RPMI7951 (cell line): Measurements from ENCODE around the gene PLVAP. TPM values are rescaled to one million over a fixed set of nuclear protein-coding genes. Genes with fewer than 3 reads are reported as not detected.

ENCODE experiments used
- DNase-seq: peaks from one replicate; pipeline ENCODE4 v3.0.0-alpha.2; 2012; ENCODE audit warnings: low read depth
- total RNA-seq: library from RNA; depleted of rRNA; stranded (reverse); fragments of >200 nt; shearing (Covaris generic); gene quantifications from 2 replicates; pipeline ENCODE4 v1.2.3, GENCODE V29; 2014; rRNA removed

The PLVAP gene
- not detected in 2 replicates for total RNA-seq

DNA sequence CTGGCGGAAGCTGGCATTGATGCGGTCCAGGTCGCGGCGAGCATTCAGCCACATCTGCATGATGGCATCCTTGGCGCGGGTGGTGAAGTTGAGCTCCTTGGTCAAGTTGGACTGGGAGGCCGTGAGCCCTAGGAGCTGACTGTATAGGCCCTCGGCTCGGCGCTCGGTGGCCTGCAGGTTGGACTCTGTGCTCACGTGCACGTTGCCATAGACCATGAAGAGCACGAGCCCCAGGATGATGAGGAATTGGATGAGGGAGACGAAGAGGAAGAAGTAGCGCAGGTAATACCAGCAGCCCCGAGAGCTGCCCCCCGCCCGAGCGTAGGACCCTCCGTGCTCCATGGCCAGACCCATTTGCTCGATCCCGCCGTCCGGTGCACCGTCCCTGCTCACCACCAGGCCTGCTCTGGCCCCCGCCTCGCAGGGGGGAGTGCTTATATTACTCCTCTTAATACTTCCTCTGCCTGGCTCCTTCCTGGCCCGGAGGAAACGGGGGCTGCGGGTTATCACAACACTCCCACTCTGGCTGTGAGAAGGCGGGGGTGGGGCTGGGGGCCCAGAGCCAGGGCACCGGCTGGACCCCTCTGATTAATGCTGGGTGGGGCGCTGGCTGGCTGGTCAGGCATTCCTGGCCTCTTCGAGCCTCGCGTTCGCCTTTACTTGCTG is at the start of gene PLVAP:
PLVAP (minus strand) TSS at position 408 of the 666 bp plus-strand sequence; CDS start at position 354, 54 bp downstream.
- no peak for DNase-seq

DNA sequence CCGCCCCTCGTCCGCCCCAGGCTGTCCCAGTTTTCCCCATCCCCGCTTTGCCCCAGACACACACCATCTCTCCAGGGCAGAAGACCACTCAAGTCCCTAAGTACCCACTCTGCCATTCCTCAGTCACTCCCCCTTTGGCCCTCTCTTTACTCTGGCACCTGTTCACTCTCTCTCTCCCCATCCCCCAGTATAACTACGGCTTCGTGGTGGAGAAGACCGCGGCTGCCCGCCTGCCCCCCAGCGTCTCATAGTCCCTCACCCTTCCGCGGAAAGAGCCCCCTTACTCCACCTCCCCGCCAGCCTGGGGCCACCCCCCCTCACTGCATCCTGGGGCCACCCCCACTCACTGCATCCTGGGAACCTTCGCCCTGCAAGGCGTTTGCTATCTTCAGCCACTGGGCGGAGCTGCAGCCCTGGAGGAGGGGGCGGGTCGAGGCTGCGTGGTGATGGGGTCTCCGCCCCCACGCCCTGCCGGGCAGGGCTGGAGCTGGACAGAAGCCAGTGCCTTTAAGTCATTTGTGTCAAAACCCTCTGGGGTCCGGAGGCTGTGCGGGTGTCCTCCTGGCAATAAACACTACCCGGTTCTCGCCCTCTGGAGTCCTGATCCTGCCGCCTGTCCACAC is 47.7 kb upstream of the PLVAP start:
- DNase-seq = no peak

- DNase-seq = no peak
Measured at GRCh38 chr19:17423429-17424208, 46.5 kb upstream of the PLVAP start.

DNA sequence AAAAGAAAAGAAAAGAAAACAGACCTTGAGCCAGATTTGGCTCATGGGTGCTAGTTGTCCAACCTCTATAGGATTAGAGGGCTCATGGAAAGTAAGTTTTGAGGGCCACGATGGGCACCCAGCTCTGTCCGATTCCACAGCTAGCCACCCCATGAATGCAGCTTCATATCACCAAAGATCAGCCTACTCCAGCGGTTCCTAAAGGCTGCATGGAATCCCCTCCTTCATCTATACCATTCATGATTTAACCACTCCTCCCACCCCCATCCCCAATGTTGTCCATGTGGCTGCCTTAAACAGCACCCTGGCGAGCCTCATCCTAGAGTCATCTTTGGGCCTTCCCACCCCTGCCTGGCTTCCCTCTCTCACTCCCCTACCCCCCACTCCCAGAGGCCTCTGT is 44.8 kb upstream of the PLVAP start:
- DNase-seq = no peak

DNA sequence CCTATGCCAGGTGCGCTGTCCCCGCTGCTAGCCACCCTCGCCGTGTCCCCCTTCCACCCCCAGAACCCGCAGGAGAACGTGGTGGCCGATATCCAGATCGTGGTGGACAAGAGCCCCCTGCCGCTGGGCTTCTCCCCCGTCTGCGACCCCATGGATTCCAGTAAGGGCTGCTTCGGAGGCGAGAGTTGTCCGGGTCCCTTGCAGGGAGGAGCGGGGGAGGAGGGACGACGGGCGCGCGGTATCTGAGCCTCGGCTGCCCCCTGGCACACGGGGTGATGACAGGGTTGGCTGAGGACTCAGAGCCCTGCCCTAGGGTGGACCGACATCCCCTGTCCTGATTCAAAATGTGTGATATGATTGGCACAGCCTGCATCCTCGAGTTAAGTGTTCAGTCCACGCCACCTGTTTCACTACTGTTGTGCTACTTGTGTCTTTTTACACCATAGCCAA is 43.4 kb upstream of the PLVAP start:
- peak; percentile 63 for DNase-seq

DNA sequence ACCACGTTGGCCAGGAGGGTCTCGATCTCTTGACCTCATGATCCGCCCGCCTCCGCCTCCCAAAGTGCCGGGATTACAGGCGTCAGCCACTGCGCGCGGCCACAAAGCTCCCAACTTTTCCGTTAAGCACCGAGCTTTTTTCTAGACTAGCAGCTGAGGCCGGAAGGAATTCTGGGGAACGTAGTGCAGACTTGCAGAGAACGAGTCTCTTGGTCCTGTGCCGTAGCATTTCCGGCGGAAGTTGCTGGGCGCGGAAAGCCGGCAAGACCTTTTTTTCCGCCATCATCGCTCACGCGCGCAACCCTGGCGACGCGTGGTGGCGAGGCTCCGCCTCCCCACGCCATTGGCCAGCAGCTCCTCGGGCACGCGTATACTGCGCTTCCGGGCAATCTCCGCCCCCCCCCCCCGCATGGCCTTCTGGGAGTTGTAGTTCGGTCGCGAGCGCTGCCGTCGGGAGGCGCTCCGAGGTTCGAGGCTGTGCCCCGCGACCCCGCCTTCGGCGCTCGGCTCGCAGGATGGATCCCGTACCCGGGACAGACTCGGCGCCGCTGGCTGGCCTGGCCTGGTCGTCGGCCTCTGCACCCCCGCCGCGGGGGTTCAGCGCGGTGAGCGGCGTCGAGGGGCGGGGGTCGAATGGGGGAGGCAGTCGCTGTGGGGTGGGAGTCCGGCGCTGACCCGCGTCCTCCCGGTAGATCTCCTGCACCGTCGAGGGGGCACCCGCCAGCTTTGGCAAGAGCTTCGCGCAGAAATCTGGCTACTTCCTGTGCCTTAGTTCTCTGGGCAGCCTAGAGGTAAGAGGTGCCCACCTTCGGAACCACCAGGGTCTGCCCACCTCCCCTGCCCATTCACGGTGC is 42.7 kb upstream of the PLVAP start, which contains the start of gene MVB12A:
MVB12A (plus strand) TSS at position 427 of the 854 bp plus-strand sequence; CDS start at position 516, 89 bp downstream.
- peak; percentile 99 for DNase-seq

GRCh38 chr19:17419154-17419620 is 42.0 kb upstream of the PLVAP start:
- no peak for DNase-seq

- no peak for DNase-seq
Measured at GRCh38 chr19:17418710-17419109, 41.6 kb upstream of the PLVAP start.

GRCh38 chr19:17415121-17415520 is 38.0 kb upstream of the PLVAP start:
- no peak for DNase-seq

- DNase-seq = no peak
Measured at GRCh38 chr19:17414097-17414496, 37.0 kb upstream of the PLVAP start.

- DNase-seq = no peak
Measured at GRCh38 chr19:17411801-17412200, 34.7 kb upstream of the PLVAP start.

GRCh38 chr19:17409990-17410389 is 32.8 kb upstream of the PLVAP start:
- no peak for DNase-seq

DNA sequence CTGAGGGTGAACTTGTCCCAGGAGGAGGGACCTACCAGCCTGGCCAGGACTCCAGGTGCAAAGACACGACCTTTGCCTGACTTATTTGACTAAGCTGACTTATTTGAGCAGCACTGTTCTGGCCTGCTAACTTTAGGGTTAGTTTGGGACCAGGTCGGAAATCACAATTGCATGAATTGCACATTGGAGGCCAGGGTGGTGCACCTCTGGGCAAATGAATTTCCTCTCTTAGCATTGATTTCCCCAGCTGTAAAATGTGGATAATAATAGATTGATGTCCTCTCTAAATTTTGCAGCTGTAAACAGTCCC is 29.7 kb upstream of the PLVAP start:
- no peak for DNase-seq

DNA sequence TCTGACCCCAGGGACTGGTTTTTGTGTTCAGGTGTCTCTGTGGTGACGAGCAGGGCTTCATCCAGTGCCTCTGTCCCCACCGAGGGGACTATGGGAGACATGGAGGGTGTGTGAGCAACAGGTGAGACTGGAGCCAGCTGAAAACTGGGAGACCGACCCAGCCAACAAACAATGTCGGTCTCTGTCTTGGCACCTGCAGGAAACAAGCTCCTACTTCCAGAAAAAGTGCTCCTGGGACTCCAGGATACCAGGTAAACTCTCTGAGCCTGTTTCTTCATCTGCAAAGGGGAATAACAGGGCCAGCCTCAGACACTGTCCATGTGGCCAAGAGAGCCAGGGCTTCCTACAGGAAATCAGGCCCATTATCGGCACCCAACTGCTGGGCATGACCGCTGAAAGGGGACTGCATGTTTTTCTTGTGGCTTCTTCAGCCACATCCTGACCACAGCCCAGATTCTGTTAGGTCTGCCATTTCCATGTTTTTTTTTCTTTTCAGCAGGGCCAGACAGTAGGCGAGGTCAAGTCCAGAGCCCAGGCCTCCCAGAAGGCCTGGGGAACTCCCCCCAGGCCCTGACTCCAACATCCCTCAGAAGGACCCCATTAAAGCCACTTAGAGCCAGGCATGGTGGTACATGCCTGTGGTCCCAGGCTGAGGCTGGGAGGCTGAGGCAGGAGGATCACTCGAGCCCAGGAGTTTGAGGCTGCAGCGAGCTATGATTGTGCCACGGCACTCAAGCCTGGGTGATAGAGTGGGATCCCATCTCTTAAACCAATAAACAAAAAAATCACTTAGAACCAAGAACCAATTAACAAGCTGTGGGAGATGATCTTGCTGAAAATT is 29.1 kb upstream of the PLVAP start:
- peak; percentile 93 for DNase-seq

DNA sequence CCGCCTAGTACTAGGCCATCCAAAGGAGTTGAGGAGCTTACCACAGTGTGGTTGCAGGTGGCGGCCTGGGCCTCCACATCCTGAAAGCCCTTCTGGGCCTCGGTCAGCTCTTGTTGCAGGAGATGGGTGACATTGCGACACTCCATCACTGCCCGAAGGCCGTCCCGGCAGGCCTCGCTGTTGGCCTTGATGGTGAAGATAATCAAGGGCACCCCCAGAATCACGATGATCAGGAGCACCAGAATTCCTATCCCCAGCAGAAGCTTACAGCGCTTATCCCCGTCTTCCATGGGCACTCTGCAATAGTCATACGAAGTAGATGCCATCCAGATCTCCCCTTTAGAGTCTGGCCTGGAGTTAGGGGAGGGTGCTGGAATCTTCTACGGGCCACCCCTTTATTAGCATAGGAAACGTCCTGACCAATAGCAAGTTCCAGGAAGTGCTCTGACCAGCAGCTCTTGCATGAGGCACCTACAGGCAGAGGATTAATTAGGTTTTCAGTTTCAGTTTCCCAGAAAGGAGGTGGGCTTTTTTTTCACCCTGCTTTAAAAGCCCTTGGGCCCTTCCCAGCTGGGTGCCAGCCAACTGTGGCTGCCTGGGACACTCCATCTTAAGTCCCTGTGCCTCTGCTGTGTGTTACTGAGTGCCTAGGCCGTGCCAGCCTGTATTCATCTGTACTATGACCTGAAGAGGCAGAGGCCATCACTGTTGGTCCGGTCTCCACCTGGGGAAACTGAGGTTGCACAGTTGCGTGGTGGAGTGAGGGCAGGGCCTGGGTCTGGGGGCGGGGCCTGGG is 28.3 kb upstream of the PLVAP start, which contains the start of gene BST2:
BST2 (minus strand) TSS at position 381 of the 796 bp plus-strand sequence; CDS start at position 326, 55 bp downstream.
- DNase-seq = peak; percentile 94

GRCh38 chr19:17404621-17405249 is 27.6 kb upstream of the PLVAP start:
- no peak for DNase-seq

DNA sequence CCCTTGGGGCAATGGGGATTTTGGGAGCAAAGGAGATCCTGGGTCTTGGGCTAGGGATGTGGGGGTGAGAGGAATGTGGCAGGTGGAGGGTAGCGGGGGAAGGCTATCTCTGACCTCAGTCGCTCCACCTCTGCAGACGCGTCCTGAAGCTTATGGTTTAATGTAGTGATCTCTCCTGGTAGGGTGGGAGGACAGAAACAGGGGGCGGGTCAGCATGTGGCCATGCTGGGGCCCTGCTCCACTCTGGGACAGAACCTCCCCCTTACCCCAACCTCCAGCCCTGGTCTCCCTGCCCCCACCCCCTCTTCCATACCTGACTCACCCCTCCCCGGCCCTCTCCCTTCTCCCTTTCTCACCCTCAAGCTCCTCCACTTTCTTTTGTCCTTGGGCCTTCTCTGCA is 26.9 kb upstream of the PLVAP start:
- DNase-seq = no peak

GRCh38 chr19:17402982-17403855 is 26.1 kb upstream of the PLVAP start:
- DNase-seq = no peak
